GM12864 (cell line): ENCODE data around the gene DLGAP1.

Experiments used
- DNase-seq: peaks from one replicate; pipeline ENCODE4 v3.0.0-alpha.2; 2011; ENCODE audit warnings: low read depth
- H3K4me3 ChIP-seq: 2 replicates; pipeline ENCODE4 v1.5.1; 2011; ENCODE audit warnings: mild to moderate bottlenecking, low read depth, low read length, control low read depth
- CTCF ChIP-seq: IDR thresholded peaks from 2 replicates; pipeline ENCODE4 v1.5.1; 2011; ENCODE audit warnings: low read depth, mild to moderate bottlenecking, moderate library complexity, low read length, control low read depth, inconsistent platforms; ENCODE audit errors: missing control alignments

Gene DLGAP1

DNA sequence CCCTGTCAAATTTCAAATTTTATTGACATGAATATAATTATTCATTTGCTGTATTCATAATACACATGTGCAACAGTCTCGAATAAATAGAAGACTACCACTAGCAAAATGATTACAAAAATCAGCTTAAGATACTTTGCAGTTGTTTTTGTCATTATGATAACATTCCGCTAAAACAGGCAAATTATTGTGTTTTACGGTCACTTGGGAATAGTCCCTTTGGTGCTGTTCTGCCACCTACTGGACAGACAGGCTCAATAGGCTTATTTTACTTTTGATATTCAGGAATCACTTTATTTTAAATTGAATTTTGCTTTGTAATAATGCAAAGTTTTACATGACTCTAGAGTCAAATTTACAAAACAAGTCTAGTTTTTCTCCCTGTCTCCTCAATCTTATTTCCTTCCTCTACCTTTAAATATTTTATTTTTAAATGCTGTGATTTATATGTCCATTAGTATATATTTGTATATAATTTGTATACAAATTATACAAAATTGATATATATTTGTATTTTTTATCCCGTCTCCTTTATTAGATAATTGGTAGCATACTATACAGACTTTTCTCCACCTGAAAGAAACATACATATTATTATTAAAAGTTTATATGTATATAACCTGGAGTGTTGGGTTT is 456.3 kb downstream of the DLGAP1 start:
- H3K4me3 ChIP-seq = no peak overlapping the region
- TF ChIP-seq CTCF = peak; percentile 58
- DNase-seq = peak; percentile 13

DNA sequence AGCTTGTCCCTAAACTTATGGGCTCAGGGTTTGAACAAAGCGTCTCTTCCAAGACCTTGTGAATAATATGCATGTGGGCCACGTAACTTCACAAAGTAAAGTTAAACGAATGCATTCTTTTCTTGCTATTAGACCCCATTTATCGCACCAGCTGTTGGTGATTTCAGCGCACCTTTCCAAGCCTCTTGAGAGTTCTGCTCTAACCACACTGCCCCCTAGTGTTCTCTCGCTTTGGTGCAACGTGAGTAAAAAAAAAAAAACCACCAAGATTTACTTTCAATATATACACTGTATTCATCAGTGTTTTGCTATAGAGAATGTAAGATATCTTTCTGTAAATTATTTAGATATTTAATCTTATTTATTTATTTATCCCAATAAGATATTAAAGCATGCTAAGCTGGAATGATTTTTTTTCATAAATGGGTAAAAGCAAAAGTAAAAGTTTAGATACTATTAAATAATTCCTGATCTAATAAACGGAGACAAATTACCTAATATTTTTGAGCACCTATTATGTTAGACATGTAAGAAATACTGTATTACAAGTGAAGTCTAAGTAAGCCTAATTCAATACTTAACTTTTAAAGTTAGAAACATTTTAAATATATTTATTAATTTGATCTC is 459.5 kb downstream of the DLGAP1 start:
- H3K4me3 ChIP-seq = no peak overlapping the region
- peak; percentile 53 for DNase-seq
- TF ChIP-seq CTCF = peak; percentile 74

DNA sequence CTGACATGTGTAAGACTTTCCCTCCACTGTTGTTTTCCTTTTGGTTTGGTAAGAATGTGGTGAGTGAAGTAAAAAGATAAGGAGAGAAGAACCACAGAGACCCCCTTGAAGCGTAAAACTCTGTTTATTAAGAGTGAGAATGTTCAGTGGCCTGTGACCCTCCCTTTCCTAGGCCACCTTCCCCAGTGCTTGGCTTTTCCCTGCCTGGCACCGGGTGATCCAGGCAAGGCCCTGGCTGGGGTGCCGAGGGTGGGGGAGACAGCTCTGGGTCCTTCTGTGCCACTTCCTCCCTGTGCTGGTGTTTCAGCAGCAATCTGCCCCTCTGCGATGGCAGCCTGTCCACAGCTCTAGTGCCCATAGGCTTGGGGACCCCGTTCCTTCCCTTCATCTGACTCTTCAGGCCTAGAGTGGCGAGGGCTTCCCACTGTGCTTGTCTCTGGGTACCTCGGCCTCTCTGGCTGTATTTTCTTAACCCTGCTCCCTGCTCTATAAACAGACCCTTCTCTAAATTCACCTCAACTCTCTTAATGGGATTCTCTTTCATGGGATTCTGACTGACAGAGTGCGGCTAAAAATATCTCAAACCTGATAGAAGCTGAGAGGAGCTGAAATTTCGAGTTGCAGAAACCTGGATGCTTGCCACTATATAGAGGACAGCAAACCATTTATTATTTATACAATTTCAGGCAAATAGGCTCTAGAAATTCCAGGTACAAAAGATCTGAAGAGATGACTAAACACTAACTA is 461.0 kb downstream of the DLGAP1 start:
- DNase-seq = no peak
- no peak overlapping the region for H3K4me3 ChIP-seq
- no peak for TF ChIP-seq CTCF

GRCh38 chr18:3985664-3986063 is 469.4 kb downstream of the DLGAP1 start:
- H3K4me3 ChIP-seq = no peak overlapping the region
- no peak for DNase-seq
- no peak for TF ChIP-seq CTCF

GRCh38 chr18:3985020-3985419 is 470.1 kb downstream of the DLGAP1 start:
- no peak for DNase-seq
- TF ChIP-seq CTCF = no peak
- H3K4me3 ChIP-seq = no peak overlapping the region

- no peak for TF ChIP-seq CTCF
- H3K4me3 ChIP-seq = no peak overlapping the region
- no peak for DNase-seq
These were observed 470.8 kb downstream of the DLGAP1 start for GRCh38 chr18:3984163-3984757.
